Measurements from ENCODE around the gene SLC7A9.

SLC7A9 gene

DNA sequence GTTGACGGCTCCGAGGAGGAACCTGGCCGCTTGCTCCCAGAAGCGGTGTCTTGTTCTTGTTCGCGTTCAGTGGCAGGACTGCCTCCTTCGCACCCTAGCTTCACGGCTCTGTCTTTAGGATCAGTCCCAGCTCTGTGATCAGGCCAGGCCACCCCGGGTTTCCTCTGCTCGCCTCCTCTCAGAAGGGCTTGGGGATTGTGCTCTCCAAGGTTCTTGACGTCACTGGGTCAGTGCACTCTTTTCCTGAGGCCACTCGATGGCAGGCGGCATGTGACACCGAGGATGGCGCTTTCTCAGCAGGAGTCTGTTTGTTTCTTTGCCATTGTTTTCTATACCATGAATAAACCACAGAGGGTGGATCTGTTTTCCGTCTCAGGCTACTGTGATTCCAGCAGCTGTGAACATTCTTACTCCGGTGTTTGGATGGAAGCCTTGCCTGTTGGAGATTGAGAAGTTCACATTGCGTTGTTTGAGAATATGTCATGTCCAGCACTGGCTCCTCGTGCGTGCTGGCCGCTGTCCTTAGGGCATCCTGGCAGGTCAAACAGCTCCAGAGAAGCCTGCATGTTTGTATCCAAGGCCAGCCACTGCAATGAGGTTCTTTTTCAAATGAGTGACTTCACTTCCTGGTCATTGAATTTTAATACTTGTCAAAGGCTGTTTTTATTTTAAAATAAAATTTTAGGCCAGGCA lies 44.5 kb downstream of the SLC7A9 start:
- no peak for DNase-seq (ENCODE audit: low spot score)

DNA sequence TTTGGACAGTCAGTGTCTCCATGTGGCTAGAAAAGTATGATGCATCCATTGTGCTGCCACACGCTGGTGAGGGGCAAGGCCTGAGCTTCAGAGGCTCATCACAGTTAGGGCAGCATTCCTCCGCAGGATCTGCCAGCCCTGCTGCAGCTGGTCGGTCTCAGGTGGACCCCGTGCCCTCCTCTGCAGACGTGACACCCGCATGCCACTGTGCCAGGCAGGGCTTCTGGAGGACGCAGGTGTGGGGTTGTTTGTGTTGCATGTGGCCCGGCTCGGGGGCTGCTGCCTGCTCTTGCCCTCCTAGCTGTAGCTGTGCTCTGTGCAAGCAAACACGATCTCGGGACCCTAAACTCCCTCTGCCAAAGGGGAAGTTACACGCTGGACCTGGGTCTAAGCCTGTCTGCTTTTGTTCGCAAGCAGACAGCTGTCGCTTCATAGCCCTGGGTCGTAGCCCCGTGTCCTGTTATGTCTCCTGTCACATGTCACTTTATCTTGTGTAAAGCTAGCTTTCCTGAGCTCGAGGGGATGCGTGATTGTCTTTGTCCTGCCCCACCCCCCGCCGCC lies 45.3 kb downstream of the SLC7A9 start:
- no peak for DNase-seq (ENCODE audit: low spot score)

DNA sequence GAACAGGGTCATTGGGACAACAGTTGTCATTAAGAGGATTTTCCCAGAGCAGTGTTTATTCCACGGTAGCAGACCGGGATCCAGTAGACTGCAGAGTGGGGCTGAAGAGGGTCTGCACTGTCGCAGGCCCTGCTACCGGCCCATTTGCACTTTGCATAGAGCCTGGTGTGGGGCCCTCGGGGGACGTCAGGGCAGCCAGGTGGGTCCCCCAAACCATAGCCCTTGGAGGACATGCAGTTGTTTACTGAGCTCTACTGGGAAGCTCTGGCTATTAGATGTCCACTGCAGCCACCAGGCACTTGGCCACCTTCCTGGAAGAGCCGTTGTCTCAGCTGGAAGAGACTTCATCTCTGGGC lies 45.8 kb downstream of the SLC7A9 start:
- no peak for DNase-seq (ENCODE audit: low spot score)

DNA sequence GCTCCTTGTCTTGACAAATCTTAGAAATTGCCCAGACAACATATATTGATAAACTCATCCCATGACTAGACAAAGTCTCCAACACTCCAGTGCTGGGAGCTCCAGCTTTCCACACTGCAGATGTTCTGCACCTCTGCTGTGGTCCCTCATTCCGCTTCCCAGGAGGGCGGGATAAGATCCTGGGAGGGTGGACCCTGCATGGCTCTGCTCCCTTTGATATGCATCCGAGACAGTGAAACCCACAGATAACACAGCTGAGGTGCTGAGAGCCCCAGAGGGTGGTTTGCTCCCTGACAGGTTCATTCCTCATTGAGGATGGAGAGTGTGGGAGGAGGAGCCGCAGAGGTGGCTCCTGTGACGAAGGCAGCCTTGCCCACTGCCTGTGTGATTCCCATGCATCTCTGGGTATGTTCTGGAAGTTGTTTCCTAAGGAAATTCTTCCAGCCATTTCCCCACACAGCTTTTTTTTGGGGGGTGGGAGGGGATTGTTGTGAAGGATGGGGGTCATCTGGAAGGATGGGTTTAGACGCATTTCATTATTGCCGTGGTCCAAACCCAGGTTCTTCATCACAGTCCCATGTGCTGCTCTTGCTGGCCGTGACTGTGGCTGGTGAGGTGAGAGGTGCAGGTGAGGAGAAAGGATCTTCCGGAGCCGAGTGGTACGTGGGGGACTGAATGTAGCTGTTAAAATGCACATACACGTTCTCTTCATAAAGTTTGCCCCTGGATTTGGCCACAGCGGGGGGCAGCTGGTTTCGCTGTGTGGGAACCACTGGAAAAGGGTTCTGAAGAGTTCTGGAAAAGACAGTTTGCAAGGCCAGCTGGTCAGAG lies 46.4 kb downstream of the SLC7A9 start:
- DNase-seq (ENCODE audit: low spot score) = no peak

DNA sequence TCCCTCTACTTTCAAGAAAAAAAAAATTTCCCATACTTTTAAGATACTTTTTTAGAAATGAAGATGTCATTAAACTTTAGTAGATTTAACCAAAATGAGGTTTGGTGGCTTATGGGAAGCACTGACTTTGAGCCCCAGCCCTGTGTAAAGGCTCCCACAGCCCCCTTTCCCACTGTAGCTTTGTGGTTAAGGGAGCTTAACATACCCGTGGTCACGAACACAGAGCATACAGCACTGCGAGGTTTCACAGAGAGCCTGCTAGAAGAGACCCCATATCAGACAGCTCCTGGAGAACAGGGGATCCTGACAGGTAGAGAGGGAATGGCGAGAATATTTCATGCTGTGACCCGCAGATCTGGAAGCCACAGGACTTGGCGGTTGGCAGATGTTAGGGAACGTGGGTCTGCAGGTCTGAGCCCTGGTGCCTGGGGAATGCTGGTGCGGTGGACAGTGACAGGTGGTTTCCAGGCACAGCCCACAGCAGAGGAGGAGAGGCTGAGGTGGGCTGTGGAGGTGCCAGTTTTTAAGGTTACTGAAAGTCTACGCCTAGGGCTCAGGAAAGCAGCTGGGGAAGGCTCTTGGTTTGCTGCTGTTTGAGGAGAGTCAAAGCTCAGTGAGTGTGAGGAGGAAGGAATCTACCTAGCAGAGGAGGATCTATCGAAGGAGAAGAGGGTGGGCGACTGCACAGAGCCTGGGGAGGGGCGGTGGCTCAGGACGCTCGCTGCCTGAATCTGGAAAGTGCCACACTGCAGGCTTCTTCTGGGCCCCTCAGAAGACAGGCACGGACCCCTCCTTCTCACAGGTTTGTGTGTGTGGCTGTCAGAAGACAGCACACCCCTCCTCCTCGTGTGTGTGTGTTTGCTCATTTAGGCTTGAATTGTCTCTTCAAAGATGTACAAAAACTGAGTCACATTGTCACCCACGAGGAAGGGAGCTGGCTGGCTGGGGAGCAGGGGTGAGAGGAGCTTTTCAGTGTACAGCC lies 49.9 kb downstream of the SLC7A9 start:
- no peak for DNase-seq (ENCODE audit: low spot score)

DNA sequence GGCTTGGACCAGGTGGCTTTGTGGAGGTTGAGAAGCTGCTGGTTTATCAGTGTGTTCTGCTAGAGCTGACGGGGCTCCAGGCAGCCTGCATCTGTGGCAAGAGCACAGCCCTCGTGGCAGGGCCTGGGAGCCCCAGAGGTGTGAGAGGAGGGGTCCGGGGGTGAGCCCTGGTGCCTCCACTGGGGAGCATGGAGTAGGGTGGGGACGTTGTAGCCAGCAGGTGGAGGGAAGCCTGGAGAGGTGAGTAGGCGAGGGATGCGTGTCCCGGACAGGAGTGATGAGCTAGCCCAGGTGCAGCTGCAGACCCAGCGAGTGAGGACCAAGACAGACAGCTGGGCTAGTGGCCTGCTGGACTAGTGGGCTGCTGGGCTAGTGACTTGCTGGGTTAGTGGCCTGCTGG lies 51.0 kb downstream of the SLC7A9 start:
- DNase-seq (ENCODE audit: low spot score) = no peak

DNA sequence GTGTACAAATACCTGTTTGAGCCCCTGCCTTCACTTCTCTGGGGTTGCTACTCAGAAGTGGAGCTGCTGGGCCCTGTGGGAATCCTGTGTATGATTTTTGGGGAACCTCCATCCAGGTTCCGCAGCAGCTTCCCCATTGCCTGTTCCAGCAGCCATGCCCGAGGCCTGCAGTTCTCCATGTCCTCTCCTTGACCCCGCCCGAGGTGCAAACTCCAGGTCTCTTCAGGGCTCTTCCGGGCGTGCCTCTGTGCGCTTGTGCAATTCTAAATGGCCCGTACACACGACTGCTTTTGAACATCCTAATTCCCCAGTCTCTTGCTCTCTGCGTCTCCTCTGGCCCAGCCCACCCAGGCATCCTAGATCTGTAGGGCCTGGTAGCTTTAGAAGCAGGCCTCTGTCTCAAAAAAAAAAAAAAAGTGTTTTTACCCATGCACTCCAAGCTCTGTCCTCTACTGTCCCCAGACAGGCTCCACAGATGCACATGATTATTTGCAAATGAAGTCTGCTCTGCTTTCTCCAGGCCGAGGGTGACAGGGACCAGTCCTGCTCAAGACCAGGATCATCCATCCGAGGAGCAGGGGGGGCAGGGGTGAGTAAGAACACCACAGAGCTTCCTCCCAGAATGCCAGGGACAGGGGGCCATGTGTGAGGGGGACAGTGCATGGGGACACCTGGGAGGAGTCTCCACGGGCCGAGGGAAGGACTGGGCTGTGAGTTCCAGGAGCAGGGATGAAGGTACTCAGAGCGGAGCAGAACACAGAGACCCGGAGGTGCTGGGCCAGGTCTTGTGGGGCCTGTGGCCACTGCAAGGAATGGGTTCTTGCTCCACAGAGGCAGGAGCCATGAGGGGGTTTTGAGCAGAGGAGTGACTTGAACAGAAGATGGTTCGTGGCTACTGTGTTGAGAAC lies 51.7 kb downstream of the SLC7A9 start:
- no peak for DNase-seq (ENCODE audit: low spot score)

DNA sequence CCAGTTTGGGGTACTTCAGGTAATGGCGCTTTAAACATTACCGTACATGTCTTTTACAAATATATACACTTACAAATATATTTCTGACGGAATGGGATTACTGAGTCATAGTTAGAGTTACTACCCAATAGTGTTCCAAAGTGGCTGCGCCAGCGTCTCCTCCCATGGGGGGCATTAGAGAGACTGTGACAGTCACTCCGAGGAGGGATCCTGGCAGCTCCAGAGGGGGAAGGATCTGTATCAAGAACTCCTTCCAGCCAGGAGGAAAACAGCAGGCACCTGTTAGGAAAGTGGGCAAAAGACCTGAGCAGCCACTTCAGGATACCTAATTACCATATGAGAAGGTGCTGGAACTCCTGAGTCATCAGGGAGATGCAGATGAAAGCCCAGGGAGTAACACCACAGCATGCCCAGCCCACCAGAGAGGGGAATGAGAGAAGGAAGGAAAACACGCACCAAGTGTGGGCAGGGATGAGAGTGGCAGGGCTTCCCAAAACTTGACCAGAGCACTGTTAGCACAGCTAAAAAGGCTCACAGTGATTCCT lies 52.9 kb downstream of the SLC7A9 start:
- DNase-seq (ENCODE audit: low spot score) = no peak

DNA sequence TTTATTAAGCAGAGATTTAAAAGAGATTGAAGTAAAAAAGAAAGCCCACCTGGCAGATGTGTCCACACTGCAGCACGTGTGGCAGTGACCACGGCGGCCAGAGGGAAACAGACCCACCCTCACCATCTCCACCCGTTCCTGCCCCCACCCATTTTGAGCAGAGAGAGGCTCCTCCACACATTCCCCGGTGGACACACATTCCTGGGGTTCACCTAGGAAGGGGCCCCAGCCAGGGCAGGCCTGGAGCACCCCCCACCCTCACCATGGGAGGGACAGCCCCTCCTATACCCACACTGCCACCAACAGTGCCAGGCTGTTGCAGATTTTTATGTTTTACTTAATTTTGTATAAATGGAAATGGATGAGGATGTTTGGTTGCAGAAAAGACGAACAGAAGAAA lies 54.9 kb downstream of the SLC7A9 start:
- DNase-seq (ENCODE audit: low spot score) = no peak

DNA sequence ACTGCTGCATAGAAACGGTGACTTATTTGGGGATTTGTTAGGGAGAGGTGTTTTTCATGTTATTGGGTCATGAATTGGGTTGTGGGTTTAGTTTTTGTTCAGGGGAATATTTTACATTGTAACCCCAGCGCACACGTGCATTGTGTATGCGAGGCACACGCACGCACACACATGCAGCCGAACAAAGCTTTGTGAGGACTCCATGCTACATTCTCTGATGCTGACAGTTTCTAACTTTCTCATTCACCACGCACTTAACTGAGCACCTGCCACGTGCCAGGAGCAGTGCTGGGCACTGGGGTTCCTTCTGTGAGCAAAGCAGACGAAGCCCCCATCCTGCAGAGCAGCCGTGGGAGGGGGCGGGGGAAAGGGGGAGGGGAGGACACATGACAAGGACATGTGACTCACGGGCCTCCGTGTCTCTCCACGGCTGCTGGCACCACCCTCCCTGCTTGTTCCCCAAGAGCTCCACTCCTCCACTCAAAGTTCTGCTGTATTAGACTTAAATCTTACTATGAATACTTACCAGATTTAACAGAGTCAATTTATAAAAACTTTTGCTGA lies 55.6 kb downstream of the SLC7A9 start:
- DNase-seq (ENCODE audit: low spot score) = no peak

DNA sequence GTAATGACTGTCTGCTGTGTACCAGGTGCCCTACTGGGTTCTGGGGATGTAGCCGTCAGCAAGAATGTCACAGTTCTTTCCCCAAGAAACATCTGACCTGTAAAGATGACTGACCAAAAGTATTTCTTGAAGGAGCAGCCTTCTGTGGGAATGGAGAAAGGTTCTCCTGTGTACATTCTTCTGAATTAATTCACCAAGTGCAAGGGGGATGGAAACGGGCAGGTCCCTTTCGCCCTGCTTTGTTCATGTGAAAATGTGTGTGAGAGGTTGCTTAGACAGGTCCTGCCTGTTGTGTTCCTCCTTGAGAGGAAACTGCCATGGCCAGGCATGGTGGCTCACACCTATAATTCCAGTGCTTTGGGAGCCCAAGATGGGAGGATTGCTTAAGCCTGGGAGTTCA lies 57.0 kb downstream of the SLC7A9 start:
- DNase-seq (ENCODE audit: low spot score) = no peak

DNA sequence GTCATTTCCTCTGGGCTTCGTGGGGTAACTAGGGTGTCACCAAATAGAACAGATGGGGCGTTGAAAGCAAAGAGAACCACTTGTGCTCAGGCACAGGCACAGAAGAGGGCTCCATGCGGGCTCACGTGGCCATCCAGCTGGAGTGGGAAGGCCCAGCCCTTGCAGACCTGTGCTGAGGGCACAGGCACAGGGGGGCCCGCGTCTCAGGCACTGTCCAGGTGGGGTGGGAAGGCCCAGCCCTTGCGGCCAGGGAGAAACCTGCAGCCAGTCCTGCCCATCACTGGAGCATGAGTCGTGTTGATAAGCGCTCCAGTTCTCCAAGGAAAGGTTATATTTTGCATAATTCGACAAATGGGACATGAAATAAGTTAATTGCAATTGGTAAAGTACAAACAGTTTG lies 57.5 kb downstream of the SLC7A9 start:
- no peak for DNase-seq (ENCODE audit: low spot score)

DNA sequence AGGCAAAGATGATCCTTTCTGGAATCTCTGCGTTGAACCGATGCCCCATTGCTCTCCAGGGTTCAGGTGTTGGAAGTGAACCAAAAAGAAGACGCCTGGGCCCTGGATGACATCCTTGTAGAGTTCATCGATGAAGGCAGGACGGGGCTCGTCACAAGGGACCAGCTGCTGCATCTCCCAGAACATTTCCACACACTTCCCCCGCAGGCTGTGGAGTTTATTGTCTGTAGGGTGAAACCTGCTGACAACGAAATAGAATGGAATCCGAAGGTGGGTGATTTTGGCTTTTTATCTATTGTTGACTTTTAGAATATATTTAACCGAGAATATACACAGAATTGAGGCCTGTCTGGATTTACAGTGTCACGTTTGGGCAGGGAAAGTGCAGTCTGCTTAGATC lies 58.4 kb downstream of the SLC7A9 start:
- DNase-seq (ENCODE audit: low spot score) = no peak

DNA sequence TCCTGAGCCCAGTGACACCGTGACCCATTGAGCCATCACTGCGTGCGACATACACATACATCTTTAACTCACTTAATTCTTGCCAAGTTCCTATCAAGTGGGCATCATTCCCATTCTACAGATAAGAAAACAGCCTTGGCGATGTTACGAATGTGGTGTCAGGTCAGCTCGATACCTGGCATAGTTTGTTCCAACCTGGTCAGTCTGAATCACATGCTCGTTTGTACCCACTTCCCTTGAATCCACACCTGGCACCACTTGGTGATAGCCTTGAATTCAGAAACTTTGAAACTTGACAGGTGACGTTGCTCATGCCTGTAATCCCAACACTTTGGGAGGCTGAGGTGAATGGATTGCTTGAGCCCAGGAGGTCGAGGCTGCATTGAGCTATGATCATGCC lies 59.1 kb downstream of the SLC7A9 start:
- DNase-seq (ENCODE audit: low spot score) = no peak

DNA sequence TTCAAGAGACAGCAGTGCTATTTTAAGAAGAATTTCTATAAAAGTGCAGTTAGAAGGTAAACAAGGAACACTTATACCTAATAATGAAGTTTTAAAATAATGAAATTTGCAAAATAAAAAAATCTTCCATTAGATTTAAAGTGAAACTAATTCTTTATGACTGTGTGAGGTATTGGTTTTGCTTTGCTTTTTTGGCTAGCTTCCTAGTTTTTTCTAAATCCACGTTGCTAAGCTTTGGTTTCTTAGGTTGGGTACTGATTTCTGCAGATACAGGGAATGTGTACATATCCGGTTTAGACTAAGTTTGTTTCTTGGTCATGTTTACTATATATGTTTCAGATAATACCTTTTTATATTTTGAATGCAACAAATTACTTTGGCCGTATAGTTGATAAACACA lies 59.8 kb downstream of the SLC7A9 start:
- DNase-seq (ENCODE audit: low spot score) = no peak

DNA sequence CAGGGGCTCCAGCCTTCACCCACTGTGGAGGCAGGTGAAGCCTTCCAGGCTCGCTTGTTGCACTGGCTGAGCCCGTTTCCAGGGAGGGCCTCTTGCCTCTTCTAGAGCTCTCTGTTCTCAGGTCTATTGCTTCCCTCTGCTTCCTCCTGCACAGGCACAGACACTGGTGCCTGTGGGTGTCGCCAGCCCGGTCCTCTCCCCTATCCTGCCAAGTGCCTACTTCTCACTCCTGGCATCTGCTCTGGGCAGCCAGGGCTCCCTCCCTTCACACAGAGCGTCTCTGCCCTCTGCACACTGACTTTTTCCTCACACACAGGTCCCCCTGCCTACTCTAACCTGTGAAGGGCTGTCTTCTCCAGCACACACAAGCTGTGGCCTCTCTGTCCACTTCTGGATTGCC lies 60.3 kb downstream of the SLC7A9 start:
- DNase-seq (ENCODE audit: low spot score) = no peak

DNA sequence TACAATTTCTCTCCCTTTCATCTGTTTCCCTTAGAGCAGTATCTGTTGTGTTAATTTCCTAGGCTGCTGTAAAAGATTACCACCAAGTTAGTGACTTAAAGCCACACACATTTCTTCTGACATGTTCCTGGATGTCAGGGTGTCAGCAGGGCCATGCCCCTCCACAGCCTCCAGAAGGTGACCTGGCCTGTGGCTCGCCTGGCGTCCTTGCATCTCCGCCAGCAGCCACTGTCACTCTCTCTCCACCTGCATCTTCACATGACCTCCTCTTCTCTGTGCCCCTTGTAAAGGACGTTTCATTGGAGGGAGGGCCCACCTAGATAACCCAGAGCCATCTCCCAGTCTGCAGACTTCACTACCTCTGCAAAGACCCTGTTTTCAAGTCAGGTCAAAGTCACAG lies 61.3 kb downstream of the SLC7A9 start:
- no peak for DNase-seq (ENCODE audit: low spot score)

DNA sequence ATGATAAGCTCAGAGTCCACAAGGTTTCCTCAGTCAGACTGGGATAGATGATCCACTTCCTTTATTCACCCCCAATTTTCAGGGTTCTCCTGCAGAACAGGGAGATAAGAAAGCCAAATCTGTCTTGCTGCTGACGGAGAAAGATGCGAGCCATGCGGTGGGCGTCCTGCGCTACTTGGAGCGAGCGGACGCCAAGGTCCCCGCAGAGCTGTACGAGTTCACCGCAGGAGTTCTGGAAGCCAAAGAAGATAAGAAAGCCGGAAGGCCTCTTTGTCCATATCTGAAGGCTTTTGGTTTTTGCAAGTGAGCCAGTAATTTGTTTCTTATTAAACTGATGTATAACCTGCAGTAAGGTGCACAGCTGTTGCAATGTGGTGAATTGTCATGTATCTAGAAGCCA lies 66.7 kb downstream of the SLC7A9 start:
- DNase-seq (ENCODE audit: low spot score) = no peak

DNA sequence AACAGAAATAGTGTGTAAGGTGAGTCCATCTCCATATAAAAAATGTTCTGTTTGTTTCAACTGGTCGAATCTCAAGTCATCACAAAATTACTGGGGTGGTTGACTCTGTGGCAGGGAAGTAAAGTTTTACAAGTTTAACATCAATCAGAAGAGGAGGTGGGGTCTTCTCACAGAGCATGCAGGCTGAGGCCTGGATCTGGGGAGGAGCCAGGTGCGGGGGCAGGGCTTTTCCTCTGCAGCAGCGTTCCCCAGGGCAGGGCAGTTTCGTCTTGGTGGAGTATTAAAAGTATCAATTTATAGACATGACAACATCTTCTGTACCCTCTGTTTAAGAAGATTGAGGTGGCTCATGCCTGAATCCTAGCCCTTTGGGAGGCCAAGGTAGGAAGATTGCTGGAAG lies 68.8 kb downstream of the SLC7A9 start:
- DNase-seq (ENCODE audit: low spot score) = no peak

DNA sequence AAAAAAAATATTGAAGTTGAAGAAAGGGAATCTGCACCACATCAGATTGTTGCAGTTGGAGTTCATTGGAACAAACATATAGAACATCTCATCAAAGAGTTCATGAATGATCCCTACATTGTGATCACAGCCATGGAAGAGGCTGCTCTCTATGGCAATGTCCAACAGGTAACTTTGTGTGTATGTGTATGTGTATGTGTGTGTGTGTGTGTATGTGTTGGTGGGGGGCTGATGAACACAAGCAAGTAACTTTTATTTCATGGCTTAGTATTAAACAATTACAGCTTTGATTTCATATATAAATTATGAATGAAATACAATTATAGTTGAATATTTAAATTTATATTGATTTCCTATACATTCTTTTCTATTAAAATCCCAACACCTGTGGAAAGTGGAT lies 69.4 kb downstream of the SLC7A9 start:
- no peak for DNase-seq (ENCODE audit: low spot score)

DNA sequence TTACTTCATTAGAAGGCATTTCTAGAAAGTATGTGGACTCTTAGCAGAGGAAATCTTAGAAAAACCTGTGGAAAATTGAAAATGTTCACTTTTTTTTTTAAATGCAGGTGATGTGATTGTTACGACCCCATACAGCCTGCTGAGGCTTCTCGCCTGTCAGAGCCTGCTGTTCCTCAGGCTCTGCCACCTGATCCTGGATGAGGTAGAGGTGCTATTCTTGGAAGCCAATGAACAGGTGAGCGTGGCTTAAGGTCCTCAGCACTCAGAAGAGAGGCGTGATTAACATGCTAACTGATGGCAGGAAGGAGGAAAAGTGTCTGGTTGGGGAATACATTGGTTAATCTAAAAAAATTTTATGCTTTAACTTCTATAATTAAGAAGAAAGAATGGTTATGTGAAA lies 71.4 kb downstream of the SLC7A9 start:
- no peak for DNase-seq (ENCODE audit: low spot score)

Data from hematopoietic multipotent progenitor cell treated with erythropoietin and hydrocortisone succinate and interleukin-3 and kit ligand, for 17 days (in vitro differentiated cells).